Cerebellar cortex (tissue), 1 donor: ENCODE measurements around the gene GNL1.

Source experiments
- DNase-seq: peaks from one replicate; pipeline ENCODE4 v3.0.0-alpha.2; 2015; ENCODE audit warnings: low spot score

Gene GNL1

GRCh38 chr6:30556066-30556905, at the start of gene GNL1:
Gene GNL1, minus strand, starts transcription at chr6:30556489. Its CDS starts 286 bp downstream, at chr6:30556203.
- DNase-seq = peak; percentile 94

GRCh38 chr6:30603961-30604360, 47.7 kb upstream of the GNL1 start:
- no peak for DNase-seq

- no peak for DNase-seq
Measured at GRCh38 chr6:30601815-30602641, 45.7 kb upstream of the GNL1 start.

GRCh38 chr6:30601436-30601814, 45.1 kb upstream of the GNL1 start:
- DNase-seq = no peak

GRCh38 chr6:30600451-30600961, 44.2 kb upstream of the GNL1 start:
- DNase-seq = peak; percentile 34

GRCh38 chr6:30599625-30600324, 43.5 kb upstream of the GNL1 start:
- no peak for DNase-seq

- no peak for DNase-seq
Measured at GRCh38 chr6:30598912-30599624, 42.8 kb upstream of the GNL1 start.

GRCh38 chr6:30597315-30598144, 41.2 kb upstream of the GNL1 start:
- peak; percentile 85 for DNase-seq

GRCh38 chr6:30592287-30592686, 36.0 kb upstream of the GNL1 start:
- no peak for DNase-seq

GRCh38 chr6:30591008-30591407, 34.7 kb upstream of the GNL1 start:
- no peak for DNase-seq

- no peak for DNase-seq
Measured at GRCh38 chr6:30590509-30590908, 34.2 kb upstream of the GNL1 start.

GRCh38 chr6:30589754-30590358, 33.6 kb upstream of the GNL1 start:
- no peak for DNase-seq

- no peak for DNase-seq
Measured at GRCh38 chr6:30583921-30584320, 27.6 kb upstream of the GNL1 start.

- DNase-seq = no peak
Measured at GRCh38 chr6:30578051-30578450, 21.8 kb upstream of the GNL1 start.

GRCh38 chr6:30573113-30573512, 16.8 kb upstream of the GNL1 start:
- no peak for DNase-seq

- DNase-seq = no peak
Measured at GRCh38 chr6:30572148-30572547, 15.9 kb upstream of the GNL1 start.

GRCh38 chr6:30571762-30572082, 15.4 kb upstream of the GNL1 start:
- DNase-seq = no peak

GRCh38 chr6:30571075-30571761, 14.9 kb upstream of the GNL1 start, which contains the start of gene ABCF1:
Gene ABCF1, plus strand, starts transcription at chr6:30571442. Its CDS starts 46 bp downstream, at chr6:30571488.
- peak; percentile 96 for DNase-seq

- DNase-seq = no peak
Measured at GRCh38 chr6:30570740-30571074, 14.4 kb upstream of the GNL1 start.

- no peak for DNase-seq
Measured at GRCh38 chr6:30570263-30570662, 14.0 kb upstream of the GNL1 start.
